GM21360 (cell line): ENCODE measurements around the gene LZTS3.
A peak's percentile ranks its signal among the peaks of the same experiment; 100 is the strongest.
"Not testable (repeated sequence)": the region's sequence is repeated elsewhere in the genome, so short reads cannot be mapped to it uniquely, and the experiment has no call there.

Experiments
- ATAC-seq: cut with Tn5 transposase; IDR thresholded peaks from one replicate; pipeline ENCODE4 v1.9.1; 2021; ENCODE audit warnings: mild to moderate bottlenecking, moderate library complexity; ENCODE audit not compliant: unreplicated experiment

LZTS3 gene

DNA sequence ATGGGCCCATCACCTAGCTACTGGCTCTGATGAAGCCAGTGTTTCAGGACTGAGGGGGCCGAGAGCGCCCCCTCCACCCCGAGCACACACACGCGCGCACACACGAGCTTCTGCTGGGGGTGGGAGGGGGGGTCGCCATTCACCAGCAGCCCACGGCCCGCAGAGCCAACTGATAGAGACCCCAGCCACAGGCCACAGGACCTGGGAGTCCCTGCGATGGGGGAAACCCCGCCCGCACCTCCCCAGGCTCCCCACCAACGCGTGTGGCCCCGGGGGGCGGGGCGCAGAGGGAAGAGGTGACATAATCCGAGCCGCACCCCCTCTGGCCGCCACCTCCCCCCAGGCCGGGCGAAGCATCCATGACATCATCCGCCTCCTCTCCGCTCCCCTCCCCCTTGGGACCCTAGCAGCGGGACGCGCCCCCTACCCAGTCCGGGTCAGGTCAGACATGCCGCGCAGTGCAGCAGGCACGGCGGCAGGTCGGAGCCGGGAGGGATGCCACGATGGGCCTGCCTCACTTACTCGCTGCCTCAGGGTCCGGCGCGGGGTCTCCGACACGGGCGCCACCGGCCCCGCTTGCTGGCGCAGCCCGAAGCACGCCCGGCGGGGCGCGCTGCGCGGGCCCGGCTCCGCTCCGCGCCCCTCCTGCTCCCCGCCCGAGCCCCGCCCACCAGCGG, at the start of gene LZTS3:
Gene LZTS3 (minus strand): TSS at position 617 of the 677 bp plus-strand sequence. CDS start 6,386 bp downstream, outside the sequence.
- peak; percentile 75 for ATAC-seq

GRCh38 chr20:3221398-3222226, 48.3 kb upstream of the LZTS3 start:
- ATAC-seq = no peak

DNA sequence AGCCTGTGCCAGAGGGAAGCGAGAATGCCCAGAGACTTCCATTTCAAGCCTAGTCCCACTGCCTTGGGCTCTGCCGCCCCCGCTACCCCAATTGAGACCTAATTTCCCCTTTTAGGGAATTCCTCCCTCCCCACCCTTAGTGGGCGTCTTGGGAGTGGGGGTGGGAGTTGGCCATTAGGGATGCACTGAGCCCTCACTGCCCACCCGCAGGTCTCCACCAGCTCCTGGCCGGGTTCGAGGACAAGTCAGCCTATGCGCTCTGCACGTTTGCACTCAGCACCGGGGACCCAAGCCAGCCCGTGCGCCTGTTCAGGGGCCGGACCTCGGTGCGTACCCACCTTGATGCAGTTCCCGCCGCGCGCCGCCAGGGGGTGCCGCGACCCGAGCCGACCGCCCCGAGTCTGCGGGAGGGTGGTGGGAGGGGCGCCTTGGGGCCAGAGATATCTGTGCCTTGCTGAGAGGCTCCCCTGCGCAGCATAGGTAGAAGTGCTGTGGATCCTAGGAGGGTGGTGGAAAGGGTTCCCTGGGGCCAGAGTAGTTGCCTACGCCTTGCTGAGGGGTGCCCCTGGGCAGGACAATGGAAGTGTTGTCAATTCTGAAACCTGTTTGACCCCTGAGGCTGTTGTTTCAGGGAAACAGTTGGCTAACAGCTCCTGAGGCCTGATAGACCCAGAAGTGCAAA, 45.1 kb upstream of the LZTS3 start:
- ATAC-seq = peak; percentile 67

- not testable (repeated sequence) for ATAC-seq
Observed at GRCh38 chr20:3215359-3215917, 42.1 kb upstream of the LZTS3 start.

DNA sequence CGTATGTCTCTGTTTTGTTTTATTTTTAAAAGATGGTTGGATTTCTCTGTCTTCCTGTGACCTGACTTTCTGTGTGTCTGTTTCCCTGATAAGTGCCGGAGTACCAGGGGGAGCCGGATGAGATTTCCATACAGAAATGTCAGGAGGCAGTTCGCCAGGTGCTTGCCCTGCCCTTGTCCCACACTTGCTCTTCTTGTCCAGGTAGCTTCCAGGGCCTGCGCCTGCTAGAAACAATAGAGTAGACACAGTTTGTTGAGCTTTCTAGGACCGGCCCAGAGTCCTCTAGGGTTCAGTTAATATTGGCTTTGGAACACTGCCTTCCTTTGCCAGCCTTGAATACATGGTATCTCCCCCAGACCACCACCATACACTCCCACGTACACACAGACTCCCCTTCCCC, 39.9 kb upstream of the LZTS3 start:
- no peak for ATAC-seq

DNA sequence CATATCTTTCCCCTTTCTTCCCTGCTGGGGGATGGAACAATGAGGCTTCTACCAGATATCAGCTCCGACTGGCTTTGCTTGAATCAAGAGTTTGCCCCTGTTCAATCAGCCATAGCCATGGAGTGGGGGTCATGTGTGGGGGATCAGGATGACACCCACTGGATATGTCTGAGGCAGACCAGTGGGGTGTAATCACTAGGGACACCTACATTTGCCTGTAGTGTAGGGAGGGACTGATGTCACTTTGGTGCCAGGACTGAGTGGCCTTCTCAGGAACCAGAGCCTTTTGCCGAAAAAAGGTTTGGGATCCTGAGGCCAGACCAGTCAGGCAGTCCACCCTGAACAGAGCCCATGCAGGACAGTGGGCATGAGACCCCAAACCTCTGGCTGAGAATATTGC, 37.0 kb upstream of the LZTS3 start:
- ATAC-seq = no peak

- ATAC-seq = no peak
Observed at GRCh38 chr20:3209946-3210317, 36.6 kb upstream of the LZTS3 start.

GRCh38 chr20:3209257-3209945, 36.1 kb upstream of the LZTS3 start, which contains the start of gene ITPA:
TSS of gene ITPA (plus strand) at chr20:3209498. CDS start at chr20:3209552, 54 bp downstream.
- no peak for ATAC-seq

GRCh38 chr20:3208786-3209256, 35.5 kb upstream of the LZTS3 start:
- ATAC-seq = no peak

DNA sequence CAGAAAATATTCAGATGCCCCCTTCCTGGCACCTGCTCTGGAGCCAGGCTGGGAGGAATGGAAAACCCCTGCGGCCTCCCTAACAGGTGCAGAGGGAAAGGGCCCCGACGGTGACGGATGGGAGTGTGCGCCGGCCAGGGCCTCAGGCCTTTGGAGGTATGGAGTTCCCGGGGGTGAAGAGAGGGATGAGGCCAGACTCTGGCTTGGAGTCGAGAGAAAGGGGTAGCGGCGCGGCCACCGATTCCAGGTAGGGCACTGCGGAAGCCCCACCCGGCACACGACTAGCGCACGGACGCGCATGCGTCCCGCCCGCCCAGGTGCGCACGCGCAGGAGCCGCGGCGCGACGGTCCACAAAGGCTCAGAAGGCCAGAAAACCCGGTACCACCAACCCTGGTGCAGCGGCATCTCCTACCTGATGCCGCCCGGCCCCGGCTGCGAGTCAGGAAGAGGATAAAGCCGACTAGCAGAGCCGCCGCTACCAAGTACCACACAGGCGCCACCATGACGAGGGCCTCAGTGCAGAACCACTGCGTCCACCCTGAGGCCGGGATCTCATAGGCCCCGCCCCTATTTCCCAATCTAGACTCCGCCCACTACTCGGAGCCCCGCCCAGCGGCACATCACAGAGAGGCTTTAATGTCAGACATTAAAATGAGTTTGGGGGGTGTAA, 30.9 kb upstream of the LZTS3 start, which contains the start of gene DDRGK1:
Gene DDRGK1 (minus strand): TSS at position 559 of the 671 bp plus-strand sequence. CDS start 55 bp downstream, at position 504.
- ATAC-seq = peak; percentile 72

GRCh38 chr20:3203315-3204123, 30.2 kb upstream of the LZTS3 start:
- peak; percentile 9 for ATAC-seq

- no peak for ATAC-seq
Observed at GRCh38 chr20:3202965-3203314, 29.6 kb upstream of the LZTS3 start.

DNA sequence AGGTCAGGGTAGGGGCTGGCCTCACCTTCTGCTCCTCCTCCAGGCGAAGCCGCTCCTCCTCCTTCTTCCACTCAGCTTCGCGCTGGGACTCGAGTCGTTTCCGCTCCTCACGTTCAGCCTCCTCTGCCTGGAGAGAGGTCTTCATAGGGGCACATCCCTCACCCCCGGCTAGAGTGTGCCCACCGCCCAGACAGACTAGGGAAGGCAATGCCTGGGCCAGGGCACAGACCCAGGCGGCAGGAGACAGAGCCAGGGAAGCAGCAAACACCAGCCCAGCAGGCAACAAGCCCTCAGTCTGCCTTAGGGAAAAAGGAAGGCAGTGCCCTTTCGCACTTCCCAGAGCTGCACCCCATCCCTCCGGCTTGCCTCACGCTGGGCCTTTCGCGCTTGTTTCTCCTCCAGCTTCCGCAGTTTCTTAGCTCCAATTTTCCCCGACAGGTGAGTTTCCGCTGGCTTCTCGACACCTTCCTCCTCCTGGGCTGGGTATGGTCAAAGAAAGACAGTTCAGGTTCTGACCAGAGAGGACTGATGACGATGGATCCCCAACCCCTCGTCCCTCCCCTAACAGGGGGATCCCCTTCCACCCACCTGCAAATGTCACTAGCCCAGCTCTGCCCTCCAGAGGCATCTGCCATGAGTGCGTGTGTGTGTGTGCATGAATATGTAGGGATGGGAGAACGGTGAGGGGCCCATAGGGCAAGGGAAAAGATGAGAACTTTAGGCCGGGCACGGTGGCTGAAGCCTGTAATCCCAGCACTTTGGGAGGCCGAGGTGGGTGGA, 26.8 kb upstream of the LZTS3 start:
- no peak for ATAC-seq

- no peak for ATAC-seq
Observed at GRCh38 chr20:3199206-3199605, 25.9 kb upstream of the LZTS3 start.

GRCh38 chr20:3195590-3196237, 22.4 kb upstream of the LZTS3 start:
- ATAC-seq = no peak

- no peak for ATAC-seq
Observed at GRCh38 chr20:3194617-3195280, 21.4 kb upstream of the LZTS3 start.
